ENCODE data around the gene RRAGC.
"Not testable (repeated sequence)": the region's sequence is repeated elsewhere in the genome, so short reads cannot be mapped to it uniquely, and the experiment has no call there.

RRAGC gene

DNA sequence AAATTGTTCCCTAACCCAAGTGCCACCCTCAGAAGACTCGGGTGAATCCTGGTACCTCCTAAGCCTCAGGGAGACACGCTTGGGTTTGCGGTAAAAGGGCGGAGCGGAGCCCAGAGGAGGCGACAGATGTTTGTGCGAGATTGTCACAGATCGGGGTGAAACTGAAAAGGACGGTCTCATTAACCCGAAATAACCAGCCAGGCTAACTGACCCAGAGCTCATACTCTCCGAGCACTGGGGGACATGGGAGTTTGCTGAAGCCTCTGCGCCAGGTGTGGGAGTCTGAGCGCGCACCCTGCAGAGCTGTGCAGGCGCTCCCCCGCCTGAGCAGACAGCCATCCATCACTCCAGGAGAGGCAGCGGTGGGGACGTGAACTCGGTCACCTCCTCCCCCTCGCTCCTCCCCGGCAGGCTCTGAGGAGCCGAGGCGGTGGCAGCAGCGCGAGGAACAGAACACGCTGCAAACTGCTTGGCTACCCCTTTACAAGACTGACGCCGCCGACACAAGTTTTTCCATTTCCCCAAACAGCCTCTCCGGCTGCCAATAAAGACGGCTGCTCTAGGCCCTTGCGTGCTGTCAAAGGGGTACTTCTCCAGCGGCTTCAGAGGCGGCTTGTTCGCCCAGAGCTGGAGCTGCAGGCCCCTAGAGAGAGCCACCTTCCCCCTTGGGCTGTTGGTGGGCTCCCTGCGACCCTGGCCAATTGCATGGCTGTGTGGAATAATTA, 43.5 kb downstream of the RRAGC start:
- DNase-seq, result no peak

DNA sequence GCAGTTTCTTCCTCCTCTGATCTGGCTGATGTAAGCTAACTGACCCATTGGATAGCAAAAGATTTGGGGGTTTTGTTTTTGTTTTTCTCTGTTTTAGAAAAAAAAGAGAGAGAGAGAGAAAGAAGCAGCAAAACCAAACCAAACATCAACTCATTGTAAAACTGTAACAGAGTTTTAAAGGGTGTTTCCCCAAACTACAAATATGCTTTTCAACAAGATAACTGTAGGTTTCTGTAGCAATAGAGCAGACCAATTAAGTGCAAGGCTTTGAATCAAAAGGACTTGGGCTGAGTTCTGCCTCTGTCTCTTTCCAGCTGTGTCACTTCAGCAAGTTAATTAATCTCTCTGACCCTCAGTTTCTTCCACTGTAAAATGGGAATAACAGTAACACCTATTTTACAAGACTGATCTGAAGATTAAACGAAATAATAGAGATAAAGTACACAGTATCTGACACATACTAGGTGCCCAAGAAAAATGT, 44.5 kb downstream of the RRAGC start:
- no peak for DNase-seq

DNA sequence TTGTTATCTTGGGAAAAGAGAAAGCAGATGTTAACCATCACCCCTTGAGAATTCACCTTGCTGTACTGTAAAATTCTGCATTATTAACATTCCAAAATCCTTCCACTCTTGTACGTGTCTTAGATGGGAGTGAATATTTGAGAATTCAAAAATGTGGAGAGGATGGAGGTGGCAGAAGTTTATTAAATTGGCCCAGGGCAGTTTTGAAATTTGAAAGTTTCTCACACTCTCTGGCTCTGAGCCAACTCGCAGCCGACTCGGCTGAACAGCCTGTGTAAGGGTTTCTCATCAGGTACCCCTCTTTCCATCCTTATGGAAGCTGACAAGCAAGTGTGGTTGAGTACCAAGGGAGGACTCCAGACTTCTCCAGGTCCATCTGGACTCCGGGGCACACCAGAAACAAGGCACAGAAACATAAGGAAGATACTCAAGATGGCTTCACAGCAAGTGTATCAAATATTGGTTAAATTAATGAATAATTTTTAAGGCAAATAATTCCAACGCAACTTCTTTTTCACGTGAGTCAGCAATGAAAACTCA, 45.1 kb downstream of the RRAGC start:
- no peak for DNase-seq

DNA sequence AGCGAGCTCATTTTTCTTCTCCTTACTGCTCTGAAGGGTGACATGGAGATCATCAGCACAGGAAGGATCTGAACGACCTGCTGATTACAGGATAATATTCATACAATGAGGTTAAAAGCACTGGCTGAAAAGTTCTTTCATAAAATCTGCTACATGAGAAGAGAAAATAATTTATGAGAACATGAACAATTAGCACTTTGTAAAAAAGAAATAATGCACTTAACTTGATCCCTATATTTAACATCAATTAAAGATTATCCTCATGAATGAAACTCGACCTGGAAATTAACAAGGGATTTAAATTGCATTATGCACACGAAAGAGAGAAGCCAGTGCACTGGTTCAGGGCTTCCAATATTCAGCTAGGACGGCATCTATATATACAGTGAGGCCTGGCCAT, 46.6 kb downstream of the RRAGC start:
- DNase-seq, result no peak

- DNase-seq, result not testable (repeated sequence)
Observed at GRCh38 chr1:38811466-38811865, 48.1 kb downstream of the RRAGC start.

GRCh38 chr1:38806090-38806489, 53.5 kb downstream of the RRAGC start:
- no peak for DNase-seq

DNA sequence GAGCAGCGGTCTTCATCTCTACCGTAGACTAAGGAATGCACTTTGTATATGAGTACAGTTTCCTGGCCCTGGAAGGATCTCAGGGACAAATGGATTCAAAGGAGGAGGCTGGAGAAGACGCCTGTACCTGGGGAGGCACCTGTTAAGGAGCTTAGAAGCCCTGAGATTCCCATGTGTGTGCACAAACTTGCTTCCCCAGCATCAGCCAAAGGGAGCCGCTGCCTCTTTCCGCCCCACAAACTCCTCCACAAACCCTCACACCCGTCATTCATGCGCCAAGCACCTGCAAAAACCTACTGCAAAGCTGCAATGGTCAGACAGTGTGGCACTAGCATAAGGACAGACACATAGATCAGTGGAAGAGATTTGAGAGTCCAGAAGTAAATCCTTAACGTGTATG, 54.5 kb downstream of the RRAGC start:
- DNase-seq, result no peak

GRCh38 chr1:38804062-38804886, 55.3 kb downstream of the RRAGC start:
- no peak for DNase-seq

- DNase-seq, result no peak
Observed at GRCh38 chr1:38803647-38804046, 55.9 kb downstream of the RRAGC start.

DNA sequence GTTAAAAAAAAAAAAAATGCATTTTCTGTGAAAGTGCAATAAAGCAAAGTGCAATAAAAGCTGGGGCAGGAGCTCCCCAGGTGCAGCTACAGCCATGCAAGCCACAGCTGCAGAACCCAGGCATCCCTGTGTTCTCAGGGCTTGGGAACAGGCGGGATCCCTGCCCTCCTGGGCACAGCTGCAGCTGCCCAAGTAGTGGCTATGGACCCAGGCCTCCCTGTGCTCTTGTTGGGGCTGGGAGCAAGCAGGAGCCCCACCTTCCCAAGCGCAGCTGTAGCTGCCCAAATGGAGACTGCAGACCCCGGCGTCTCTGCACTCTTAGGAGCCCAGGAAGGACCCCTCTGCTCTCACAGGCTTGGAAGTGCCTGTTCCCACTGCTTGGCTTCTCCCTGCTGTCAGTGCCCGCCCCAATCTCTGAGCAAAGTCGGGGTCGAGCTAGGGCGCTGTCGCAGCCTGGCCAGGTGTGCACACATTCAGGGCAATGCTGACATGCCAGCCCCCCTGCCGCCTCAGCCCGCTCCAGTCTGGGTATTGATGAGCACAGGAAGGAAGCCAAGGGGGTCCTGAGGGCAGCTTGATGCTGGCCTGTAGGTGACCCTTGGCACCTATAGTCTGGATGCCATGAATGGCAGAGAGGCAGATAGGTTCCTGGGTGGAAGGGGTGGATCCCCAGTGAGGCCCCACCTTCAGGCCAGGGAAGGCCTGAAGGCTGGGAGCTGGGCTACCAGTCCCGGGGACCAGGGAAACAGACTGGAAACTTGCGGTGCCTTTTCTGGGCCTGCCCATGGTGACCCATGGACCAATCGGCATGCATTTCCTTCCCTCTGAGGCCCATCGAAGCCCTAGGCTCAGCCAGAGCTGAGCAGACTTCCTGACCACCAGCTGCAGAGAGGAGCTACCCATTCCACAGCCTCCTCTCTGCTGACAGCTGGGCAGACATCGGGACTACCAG, 58.6 kb downstream of the RRAGC start:
- no peak for DNase-seq

- no peak for DNase-seq
Observed at GRCh38 chr1:38793299-38793698, 66.3 kb downstream of the RRAGC start.

DNA sequence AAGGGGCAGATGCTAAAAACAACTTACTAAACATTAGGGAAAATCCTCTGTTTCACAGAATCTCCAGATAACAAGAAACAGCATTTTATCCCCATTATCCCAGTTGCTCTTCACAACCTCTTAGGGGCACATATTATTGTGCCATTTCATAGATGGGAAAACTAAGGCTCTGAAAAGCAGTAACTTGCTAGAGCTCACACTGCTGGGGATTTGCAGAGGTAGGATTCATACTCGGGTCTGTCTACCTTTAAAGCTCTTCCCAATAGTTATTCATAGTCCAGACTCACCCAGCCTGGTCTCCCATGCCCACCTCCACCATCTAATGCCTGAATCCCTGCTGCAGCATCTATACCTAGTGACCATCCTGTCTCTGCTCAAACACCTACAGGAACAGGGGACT, 67.7 kb downstream of the RRAGC start:
- no peak for DNase-seq

- no peak for DNase-seq
Observed at GRCh38 chr1:38791164-38791515, 68.4 kb downstream of the RRAGC start.

DNA sequence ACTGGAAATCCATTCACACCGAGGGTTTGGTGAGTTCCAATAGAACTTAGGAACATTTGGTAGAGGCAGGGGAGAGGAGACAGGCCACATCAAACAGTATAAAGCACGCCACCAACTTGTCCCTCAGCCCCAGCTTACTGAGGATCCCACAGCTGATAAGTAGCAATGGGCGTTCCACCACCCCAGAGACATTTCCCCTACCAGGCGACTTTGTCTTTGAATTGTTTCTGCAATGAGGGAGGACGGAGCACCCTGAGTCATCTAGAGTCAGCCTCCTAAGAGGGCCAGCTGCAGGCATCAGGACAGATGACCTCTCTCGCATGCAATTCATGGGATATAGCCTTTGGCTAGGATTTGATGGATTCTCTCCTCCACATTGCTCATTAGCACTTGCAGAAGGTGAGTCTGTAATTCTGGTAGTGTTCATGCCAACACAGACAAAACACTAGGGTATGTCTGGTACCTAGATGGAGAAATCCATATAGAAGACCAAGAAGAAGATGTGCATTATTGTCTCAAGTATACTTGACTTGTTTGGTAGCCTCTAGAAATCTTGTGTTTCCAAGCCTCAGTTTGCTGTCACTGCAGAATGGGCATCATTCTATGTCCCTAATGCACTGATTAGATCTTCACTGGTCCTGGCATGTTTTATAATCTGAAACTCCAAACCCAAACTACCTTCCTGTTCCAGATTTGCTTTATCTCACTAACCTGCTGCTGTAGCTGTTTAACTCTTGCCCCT, 69.0 kb downstream of the RRAGC start:
- DNase-seq, result no peak

- no peak for DNase-seq
Observed at GRCh38 chr1:38789498-38790169, 69.9 kb downstream of the RRAGC start.

DNA sequence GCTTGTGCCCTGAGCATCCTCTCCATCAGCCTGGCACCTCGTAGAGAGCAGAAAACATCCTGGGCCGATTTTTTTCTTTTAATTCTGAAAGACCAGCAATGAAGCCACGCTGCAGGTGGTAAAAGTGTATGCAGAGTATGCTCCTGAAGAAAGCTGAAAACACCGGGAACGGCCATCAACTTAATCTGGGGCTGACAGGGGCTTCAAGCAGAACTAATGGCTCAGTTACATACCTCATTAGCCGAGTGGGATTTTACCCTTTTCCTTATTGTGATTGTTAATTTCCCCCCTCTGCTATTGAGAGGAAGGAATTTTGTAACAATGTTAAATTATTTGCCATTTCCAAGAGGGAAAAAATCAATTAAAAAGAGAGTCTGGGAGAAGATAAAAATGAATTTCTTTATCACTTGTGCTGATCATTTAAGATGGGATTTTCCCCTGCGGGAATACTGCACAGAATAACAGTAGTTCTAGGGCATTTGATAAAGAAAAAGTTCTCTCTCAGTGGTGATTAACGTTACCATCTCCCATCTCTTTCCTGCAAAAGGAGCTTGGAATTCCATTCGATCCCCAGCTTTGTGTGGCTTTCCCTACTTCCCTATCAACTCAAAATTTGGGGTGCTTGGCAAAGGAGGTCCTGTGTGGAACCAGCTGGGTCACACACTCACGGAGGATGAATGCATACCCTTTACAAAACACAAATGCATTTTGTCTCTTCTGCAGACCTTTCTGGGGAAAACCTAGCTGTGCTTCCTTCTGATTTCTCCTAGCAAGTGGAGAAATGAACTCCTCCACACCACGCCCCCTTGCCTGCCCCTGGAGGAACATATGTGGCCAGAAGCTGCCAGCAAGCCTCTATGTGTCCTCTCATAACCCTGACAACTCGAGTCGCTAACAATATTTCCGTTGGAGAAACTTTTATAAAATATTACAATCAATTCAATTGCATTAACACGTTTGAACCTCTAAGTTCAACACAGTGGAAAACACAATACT, 70.9 kb downstream of the RRAGC start:
- DNase-seq, result no peak
